WTC11 (cell line): Measurements from ENCODE around the gene EIF4G2. TPM values are rescaled to one million over a fixed set of nuclear protein-coding genes. Genes with fewer than 3 reads are reported as not detected.

Source experiments
- ATF1 ChIP-seq: sonication (generic); formaldehyde crosslinking; IDR thresholded peaks from 2 replicates; pipeline ENCODE4 v1.8.1; 2023; ENCODE audit warnings: mild to moderate bottlenecking, moderate library complexity, missing genetic modification reagents
- E2F1 ChIP-seq: sonication (generic); formaldehyde crosslinking; IDR thresholded peaks from 2 replicates; pipeline ENCODE4 v1.8.0; 2022; ENCODE audit warnings: mild to moderate bottlenecking, missing genetic modification reagents
- FOXP4 ChIP-seq: sonication (generic); formaldehyde crosslinking; IDR thresholded peaks from 2 replicates; pipeline ENCODE4 v1.8.0; 2022; ENCODE audit warnings: mild to moderate bottlenecking, missing genetic modification reagents
- GABPB1 ChIP-seq: sonication (generic); formaldehyde crosslinking; IDR thresholded peaks from 2 replicates; pipeline ENCODE4 v1.8.1; 2023; ENCODE audit warnings: mild to moderate bottlenecking, missing genetic modification reagents
- HMGA2 ChIP-seq: fragments of 250-450 bp; sonication (Bioruptor Pico); IDR thresholded peaks from 2 replicates; pipeline ENCODE4 v1.4.0; 2021; ENCODE audit warnings: mild to moderate bottlenecking, moderate library complexity
- HMGXB4 ChIP-seq: sonication (generic); formaldehyde crosslinking; IDR thresholded peaks from 2 replicates; pipeline ENCODE4 v1.8.1; 2023; ENCODE audit warnings: mild to moderate bottlenecking, moderate library complexity, missing genetic modification reagents
- JAZF1 ChIP-seq: fragments of 250-450 bp; sonication (Bioruptor Pico); IDR thresholded peaks from 2 replicates; pipeline ENCODE4 v1.9.0; 2021; ENCODE audit warnings: moderate library complexity, mild to moderate bottlenecking, inconsistent platforms
- NR3C1 ChIP-seq: sonication (generic); formaldehyde crosslinking; conservative IDR thresholded peaks from 2 replicates; pipeline ENCODE4 v1.8.1; 2023; ENCODE audit warnings: low read depth, mild to moderate bottlenecking, missing genetic modification reagents
- PREB ChIP-seq: sonication (generic); formaldehyde crosslinking; IDR thresholded peaks from 2 replicates; pipeline ENCODE4 v1.8.1; 2022; ENCODE audit warnings: mild to moderate bottlenecking, missing genetic modification reagents, moderate library complexity, borderline replicate concordance
- PRRX2 ChIP-seq: fragments of 250-450 bp; sonication (Bioruptor Pico); IDR thresholded peaks from 2 replicates; pipeline ENCODE4 v1.8.0; 2021; ENCODE audit warnings: mild to moderate bottlenecking
- RORB ChIP-seq: fragments of 250-450 bp; sonication (Bioruptor Pico); IDR thresholded peaks from 2 replicates; pipeline ENCODE4 v1.9.0; 2021; ENCODE audit warnings: mild to moderate bottlenecking
- ZNF121 ChIP-seq: sonication (generic); formaldehyde crosslinking; IDR thresholded peaks from 2 replicates; pipeline ENCODE4 v1.8.0; 2023; ENCODE audit warnings: missing genetic modification reagents
- ZNF138 ChIP-seq: sonication (generic); formaldehyde crosslinking; conservative IDR thresholded peaks from 2 replicates; pipeline ENCODE4 v1.8.1; 2022; ENCODE audit warnings: mild to moderate bottlenecking, moderate library complexity, missing genetic modification reagents
- ZNF671 ChIP-seq: fragments of 250-450 bp; sonication (Bioruptor Pico); IDR thresholded peaks from 2 replicates; pipeline ENCODE4 v1.8.0; 2021; ENCODE audit warnings: mild to moderate bottlenecking
- total RNA-seq: library from RNA; stranded (reverse); gene quantifications from 3 replicates; pipeline ENCODE4 v1.2.3, GENCODE V29; 2021
- TF ChIP-seq, protein P1 (sequence below): sonication (generic); formaldehyde crosslinking; IDR thresholded peaks from 2 replicates; pipeline ENCODE4 v1.8.0; 2023; ENCODE audit warnings: missing genetic modification reagents, mild to moderate bottlenecking, borderline replicate concordance
- TF ChIP-seq, protein P2 (sequence below): sonication (generic); formaldehyde crosslinking; IDR thresholded peaks from 2 replicates; pipeline ENCODE4 v1.8.1; 2022; ENCODE audit warnings: mild to moderate bottlenecking, moderate library complexity, missing genetic modification reagents
- TF ChIP-seq, protein P3 (sequence below): fragments of 200-600 bp; IDR thresholded peaks from 2 replicates; pipeline ENCODE4 v1.8.0; 2022; ENCODE audit warnings: antibody characterized with exemption
- TF ChIP-seq, protein P4 (sequence below): sonication (generic); formaldehyde crosslinking; IDR thresholded peaks from 2 replicates; pipeline ENCODE4 v1.8.0; 2022; ENCODE audit warnings: missing genetic modification reagents
- TF ChIP-seq, protein P5 (sequence below): sonication (generic); formaldehyde crosslinking; IDR thresholded peaks from 2 replicates; pipeline ENCODE4 v1.8.1; 2023; ENCODE audit warnings: mild to moderate bottlenecking, missing genetic modification reagents, moderate library complexity

Gene EIF4G2
- total RNA-seq, 1 experiment from 2014 or later: 906 TPM

GRCh38 chr11:10792385-10793068 lies 16.2 kb downstream of the EIF4G2 start (continued):
- TF ChIP-seq, protein P1, sequence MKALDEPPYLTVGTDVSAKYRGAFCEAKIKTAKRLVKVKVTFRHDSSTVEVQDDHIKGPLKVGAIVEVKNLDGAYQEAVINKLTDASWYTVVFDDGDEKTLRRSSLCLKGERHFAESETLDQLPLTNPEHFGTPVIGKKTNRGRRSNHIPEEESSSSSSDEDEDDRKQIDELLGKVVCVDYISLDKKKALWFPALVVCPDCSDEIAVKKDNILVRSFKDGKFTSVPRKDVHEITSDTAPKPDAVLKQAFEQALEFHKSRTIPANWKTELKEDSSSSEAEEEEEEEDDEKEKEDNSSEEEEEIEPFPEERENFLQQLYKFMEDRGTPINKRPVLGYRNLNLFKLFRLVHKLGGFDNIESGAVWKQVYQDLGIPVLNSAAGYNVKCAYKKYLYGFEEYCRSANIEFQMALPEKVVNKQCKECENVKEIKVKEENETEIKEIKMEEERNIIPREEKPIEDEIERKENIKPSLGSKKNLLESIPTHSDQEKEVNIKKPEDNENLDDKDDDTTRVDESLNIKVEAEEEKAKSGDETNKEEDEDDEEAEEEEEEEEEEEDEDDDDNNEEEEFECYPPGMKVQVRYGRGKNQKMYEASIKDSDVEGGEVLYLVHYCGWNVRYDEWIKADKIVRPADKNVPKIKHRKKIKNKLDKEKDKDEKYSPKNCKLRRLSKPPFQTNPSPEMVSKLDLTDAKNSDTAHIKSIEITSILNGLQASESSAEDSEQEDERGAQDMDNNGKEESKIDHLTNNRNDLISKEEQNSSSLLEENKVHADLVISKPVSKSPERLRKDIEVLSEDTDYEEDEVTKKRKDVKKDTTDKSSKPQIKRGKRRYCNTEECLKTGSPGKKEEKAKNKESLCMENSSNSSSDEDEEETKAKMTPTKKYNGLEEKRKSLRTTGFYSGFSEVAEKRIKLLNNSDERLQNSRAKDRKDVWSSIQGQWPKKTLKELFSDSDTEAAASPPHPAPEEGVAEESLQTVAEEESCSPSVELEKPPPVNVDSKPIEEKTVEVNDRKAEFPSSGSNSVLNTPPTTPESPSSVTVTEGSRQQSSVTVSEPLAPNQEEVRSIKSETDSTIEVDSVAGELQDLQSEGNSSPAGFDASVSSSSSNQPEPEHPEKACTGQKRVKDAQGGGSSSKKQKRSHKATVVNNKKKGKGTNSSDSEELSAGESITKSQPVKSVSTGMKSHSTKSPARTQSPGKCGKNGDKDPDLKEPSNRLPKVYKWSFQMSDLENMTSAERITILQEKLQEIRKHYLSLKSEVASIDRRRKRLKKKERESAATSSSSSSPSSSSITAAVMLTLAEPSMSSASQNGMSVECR (CRISPR knock-in tag): peak; percentile 78; the same call in 1 of the 2 replicates
- TF ChIP-seq ATF1 (CRISPR knock-in tag): no peak
- TF ChIP-seq HMGA2 (CRISPR knock-in tag): no peak
- TF ChIP-seq, protein P2, sequence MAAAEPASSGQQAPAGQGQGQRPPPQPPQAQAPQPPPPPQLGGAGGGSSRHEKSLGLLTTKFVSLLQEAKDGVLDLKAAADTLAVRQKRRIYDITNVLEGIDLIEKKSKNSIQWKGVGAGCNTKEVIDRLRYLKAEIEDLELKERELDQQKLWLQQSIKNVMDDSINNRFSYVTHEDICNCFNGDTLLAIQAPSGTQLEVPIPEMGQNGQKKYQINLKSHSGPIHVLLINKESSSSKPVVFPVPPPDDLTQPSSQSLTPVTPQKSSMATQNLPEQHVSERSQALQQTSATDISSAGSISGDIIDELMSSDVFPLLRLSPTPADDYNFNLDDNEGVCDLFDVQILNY (CRISPR knock-in tag): no peak
- TF ChIP-seq JAZF1 (CRISPR knock-in tag): no peak
- TF ChIP-seq ZNF138 (CRISPR knock-in tag): no peak
- TF ChIP-seq, protein P3, sequence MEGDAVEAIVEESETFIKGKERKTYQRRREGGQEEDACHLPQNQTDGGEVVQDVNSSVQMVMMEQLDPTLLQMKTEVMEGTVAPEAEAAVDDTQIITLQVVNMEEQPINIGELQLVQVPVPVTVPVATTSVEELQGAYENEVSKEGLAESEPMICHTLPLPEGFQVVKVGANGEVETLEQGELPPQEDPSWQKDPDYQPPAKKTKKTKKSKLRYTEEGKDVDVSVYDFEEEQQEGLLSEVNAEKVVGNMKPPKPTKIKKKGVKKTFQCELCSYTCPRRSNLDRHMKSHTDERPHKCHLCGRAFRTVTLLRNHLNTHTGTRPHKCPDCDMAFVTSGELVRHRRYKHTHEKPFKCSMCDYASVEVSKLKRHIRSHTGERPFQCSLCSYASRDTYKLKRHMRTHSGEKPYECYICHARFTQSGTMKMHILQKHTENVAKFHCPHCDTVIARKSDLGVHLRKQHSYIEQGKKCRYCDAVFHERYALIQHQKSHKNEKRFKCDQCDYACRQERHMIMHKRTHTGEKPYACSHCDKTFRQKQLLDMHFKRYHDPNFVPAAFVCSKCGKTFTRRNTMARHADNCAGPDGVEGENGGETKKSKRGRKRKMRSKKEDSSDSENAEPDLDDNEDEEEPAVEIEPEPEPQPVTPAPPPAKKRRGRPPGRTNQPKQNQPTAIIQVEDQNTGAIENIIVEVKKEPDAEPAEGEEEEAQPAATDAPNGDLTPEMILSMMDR: peak; percentile 94
- TF ChIP-seq RORB: no peak
- TF ChIP-seq GABPB1 (CRISPR knock-in tag): peak; percentile 43; the same call in 1 of the 2 replicates
- TF ChIP-seq, protein P4, sequence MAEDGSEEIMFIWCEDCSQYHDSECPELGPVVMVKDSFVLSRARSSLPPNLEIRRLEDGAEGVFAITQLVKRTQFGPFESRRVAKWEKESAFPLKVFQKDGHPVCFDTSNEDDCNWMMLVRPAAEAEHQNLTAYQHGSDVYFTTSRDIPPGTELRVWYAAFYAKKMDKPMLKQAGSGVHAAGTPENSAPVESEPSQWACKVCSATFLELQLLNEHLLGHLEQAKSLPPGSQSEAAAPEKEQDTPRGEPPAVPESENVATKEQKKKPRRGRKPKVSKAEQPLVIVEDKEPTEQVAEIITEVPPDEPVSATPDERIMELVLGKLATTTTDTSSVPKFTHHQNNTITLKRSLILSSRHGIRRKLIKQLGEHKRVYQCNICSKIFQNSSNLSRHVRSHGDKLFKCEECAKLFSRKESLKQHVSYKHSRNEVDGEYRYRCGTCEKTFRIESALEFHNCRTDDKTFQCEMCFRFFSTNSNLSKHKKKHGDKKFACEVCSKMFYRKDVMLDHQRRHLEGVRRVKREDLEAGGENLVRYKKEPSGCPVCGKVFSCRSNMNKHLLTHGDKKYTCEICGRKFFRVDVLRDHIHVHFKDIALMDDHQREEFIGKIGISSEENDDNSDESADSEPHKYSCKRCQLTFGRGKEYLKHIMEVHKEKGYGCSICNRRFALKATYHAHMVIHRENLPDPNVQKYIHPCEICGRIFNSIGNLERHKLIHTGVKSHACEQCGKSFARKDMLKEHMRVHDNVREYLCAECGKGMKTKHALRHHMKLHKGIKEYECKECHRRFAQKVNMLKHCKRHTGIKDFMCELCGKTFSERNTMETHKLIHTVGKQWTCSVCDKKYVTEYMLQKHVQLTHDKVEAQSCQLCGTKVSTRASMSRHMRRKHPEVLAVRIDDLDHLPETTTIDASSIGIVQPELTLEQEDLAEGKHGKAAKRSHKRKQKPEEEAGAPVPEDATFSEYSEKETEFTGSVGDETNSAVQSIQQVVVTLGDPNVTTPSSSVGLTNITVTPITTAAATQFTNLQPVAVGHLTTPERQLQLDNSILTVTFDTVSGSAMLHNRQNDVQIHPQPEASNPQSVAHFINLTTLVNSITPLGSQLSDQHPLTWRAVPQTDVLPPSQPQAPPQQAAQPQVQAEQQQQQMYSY (CRISPR knock-in tag): 0 out of 2 replicates have a peak, but pooled peaks have one; percentile 36
- no peak for TF ChIP-seq PRRX2
- TF ChIP-seq HMGXB4: no peak; the same call in 1 of the 2 replicates
- no peak for TF ChIP-seq NR3C1 (CRISPR knock-in tag)
- 0 out of 2 replicates have a peak, but pooled peaks have one; percentile 48 for TF ChIP-seq FOXP4 (CRISPR knock-in tag)
- TF ChIP-seq, protein P5, sequence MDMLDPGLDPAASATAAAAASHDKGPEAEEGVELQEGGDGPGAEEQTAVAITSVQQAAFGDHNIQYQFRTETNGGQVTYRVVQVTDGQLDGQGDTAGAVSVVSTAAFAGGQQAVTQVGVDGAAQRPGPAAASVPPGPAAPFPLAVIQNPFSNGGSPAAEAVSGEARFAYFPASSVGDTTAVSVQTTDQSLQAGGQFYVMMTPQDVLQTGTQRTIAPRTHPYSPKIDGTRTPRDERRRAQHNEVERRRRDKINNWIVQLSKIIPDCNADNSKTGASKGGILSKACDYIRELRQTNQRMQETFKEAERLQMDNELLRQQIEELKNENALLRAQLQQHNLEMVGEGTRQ (CRISPR knock-in tag): no peak
- no peak for TF ChIP-seq PREB (CRISPR knock-in tag)
- no peak for TF ChIP-seq ZNF671 (CRISPR knock-in tag)
- peak; percentile 98 for TF ChIP-seq ZNF121 (CRISPR knock-in tag)
- TF ChIP-seq E2F1 (CRISPR knock-in tag): no peak
